Neutrophil (primary cell): ENCODE data around the gene CPT1B.

Source experiments
- H3K27ac ChIP-seq: fragments of 200-600 bp; sonication (generic); 2 replicates; pipeline ENCODE4 v1.5.1; 2016; ENCODE audit warnings: mild to moderate bottlenecking, moderate library complexity
- H3K27me3 ChIP-seq: fragments of 200-600 bp; sonication (generic); 2 replicates; pipeline ENCODE4 v1.6.0; 2016; ENCODE audit warnings: mild to moderate bottlenecking
- H3K36me3 ChIP-seq: fragments of 200-600 bp; sonication (generic); 2 replicates; pipeline ENCODE4 v1.5.1; 2017
- H3K4me1 ChIP-seq, 2 experiments: fragments of 200-600 bp in 1 of 2; sonication (generic) in 1 of 2; 1 replicate in 1 of 2; 2 replicates in 1 of 2; pipeline versions ENCODE4 v1.5.1 to v1.6.1; 2013 to 2016; ENCODE audit warnings: low read depth in 1 of 2, low read length in 1 of 2, mild to moderate bottlenecking in 1 of 2, moderate library complexity in 1 of 2; ENCODE audit not compliant: control insufficient read depth in 1 of 2, insufficient read depth in 1 of 2
- H3K4me3 ChIP-seq, 2 experiments: fragments of 200-600 bp in 1 of 2; sonication (generic) in 1 of 2; 1 replicate in 1 of 2; 2 replicates in 1 of 2; pipeline ENCODE4 v1.5.1; 2013 to 2016; ENCODE audit warnings: low read depth in 1 of 2, low read length in 1 of 2, mild to moderate bottlenecking in 1 of 2, moderate library complexity in 1 of 2
- H3K9me3 ChIP-seq: fragments of 200-600 bp; sonication (generic); 2 replicates; pipeline ENCODE4 v1.5.1; 2016
- TF ChIP-seq, protein P1 (sequence below): fragments of 200-600 bp; sonication (generic); IDR thresholded peaks from 2 replicates; pipeline ENCODE4 v1.5.1; 2016; ENCODE audit warnings: antibody characterized with exemption

Gene CPT1B

DNA sequence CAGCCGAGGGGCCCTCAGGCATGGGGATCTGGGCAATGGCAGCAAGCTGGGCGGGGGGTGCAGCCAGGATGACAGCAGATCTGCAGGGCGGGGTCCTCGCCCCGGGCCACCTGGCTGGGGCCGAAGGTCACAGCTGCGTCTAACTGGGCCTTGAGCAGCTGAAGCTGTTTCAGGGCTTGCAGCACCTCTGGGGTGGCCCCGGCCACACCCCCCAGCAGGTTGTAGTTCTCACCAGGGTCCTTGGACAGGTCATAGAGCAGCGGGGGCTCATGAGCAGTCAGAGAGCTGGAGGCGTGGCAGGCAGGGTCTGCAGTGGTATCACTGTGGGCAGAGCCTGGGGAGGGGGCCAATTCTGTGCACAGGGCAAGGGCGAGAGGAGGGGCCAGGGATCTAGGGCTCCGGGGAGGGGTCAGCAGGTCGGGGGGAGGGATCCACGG, 46.9 kb upstream of the CPT1B start:
- TF ChIP-seq, protein P1, sequence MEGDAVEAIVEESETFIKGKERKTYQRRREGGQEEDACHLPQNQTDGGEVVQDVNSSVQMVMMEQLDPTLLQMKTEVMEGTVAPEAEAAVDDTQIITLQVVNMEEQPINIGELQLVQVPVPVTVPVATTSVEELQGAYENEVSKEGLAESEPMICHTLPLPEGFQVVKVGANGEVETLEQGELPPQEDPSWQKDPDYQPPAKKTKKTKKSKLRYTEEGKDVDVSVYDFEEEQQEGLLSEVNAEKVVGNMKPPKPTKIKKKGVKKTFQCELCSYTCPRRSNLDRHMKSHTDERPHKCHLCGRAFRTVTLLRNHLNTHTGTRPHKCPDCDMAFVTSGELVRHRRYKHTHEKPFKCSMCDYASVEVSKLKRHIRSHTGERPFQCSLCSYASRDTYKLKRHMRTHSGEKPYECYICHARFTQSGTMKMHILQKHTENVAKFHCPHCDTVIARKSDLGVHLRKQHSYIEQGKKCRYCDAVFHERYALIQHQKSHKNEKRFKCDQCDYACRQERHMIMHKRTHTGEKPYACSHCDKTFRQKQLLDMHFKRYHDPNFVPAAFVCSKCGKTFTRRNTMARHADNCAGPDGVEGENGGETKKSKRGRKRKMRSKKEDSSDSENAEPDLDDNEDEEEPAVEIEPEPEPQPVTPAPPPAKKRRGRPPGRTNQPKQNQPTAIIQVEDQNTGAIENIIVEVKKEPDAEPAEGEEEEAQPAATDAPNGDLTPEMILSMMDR: no peak
- Histone ChIP-seq H3K27me3 (no peaks in the 10 kb centered on the region), H3K27ac (no peak overlapping the region), H3K9me3 (no peaks in the 10 kb centered on the region), H3K4me3 (no peak overlapping the region), H3K36me3 (peaks cover 29% of the 10 kb centered on the region), H3K4me1 (peaks cover 56 to 57% of the 10 kb centered on the region in 2 experiments)

DNA sequence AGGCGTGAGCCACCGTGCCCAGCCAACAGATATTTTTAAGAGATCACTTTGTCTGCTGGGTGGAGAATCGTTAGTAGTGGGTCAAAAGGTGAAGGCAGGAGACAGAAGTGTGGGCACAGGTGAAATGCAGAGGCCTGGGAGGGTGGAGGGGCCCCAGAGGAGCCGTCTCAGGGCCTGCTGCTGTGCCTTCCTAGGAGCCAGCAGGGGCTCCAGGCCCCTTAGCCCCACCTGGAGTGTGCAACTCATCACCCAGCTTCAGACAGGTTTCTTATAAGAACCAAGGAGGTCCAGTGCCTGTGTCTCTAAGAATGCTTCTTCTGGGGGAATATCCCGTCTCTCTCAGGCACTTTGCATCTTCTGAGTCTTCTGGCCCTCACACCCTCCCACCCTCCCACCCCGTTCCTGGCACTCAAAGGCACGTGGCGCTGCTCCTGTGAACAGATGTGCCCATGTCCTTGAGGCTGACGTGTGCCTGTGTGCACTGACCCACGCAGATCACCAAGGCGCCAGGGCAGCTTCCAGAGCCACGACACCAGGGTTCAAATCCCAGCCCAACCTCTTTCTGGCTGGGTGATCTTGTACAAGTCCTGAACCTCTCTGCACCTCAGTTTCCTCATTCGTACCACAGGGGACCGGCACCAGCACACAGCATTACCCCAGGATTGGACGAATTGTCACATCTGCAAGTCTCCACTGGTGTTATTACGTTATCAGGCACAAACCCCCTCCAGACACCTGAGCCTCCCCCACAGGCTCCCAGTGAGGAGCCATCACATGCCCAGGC, 46.3 kb upstream of the CPT1B start:
- Histone ChIP-seq H3K27ac (peak overlapping the region; percentile 23), H3K4me3 (no peak overlapping the region), H3K9me3 (no peaks in the 10 kb centered on the region), H3K4me1 (peaks cover 60 to 61% of the 10 kb centered on the region in 2 experiments), H3K27me3 (peaks cover 5% of the 10 kb centered on the region), H3K36me3 (peaks cover 29% of the 10 kb centered on the region)
- TF ChIP-seq, protein P1: no peak

DNA sequence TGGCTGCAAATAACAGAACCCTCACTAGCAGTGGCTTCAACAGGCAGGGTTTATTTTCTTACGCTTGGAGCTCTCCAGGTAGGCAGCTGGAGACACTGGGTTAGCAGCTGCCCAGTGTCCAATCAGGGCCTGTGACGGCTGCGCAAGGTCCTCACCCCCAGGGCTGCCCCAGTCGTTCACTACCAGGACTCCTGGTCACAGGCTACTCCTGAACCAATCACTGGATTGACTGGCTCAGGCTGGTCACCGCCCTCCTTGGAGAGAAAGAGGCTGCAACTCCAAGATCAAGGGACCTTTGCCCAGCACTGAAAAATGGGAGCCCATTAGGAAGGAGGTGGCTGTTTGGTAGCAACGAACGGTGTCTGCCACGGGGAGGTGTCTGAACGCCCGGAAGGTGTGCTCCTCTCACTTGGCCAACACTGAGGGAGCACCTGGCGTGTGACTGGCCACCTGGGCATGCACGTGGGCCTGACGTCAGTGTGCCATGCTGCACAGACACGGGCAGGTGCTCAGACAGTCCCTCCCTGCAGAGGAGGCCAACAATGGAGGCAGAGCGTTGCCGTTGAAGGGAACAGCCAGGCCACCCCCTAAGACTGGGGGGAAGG, 44.6 kb upstream of the CPT1B start:
- peaks cover 50 to 52% of the 10 kb centered on the region in 2 experiments for H3K4me1 ChIP-seq
- peak overlapping the region; percentile 46 to 53 for H3K4me3 ChIP-seq
- TF ChIP-seq, protein P1: no peak
- peaks cover 6% of the 10 kb centered on the region for H3K27me3 ChIP-seq
- H3K9me3 ChIP-seq: no peaks in the 10 kb centered on the region
- H3K36me3 ChIP-seq: peaks cover 29% of the 10 kb centered on the region
- H3K27ac ChIP-seq: peak overlapping the region; percentile 98

DNA sequence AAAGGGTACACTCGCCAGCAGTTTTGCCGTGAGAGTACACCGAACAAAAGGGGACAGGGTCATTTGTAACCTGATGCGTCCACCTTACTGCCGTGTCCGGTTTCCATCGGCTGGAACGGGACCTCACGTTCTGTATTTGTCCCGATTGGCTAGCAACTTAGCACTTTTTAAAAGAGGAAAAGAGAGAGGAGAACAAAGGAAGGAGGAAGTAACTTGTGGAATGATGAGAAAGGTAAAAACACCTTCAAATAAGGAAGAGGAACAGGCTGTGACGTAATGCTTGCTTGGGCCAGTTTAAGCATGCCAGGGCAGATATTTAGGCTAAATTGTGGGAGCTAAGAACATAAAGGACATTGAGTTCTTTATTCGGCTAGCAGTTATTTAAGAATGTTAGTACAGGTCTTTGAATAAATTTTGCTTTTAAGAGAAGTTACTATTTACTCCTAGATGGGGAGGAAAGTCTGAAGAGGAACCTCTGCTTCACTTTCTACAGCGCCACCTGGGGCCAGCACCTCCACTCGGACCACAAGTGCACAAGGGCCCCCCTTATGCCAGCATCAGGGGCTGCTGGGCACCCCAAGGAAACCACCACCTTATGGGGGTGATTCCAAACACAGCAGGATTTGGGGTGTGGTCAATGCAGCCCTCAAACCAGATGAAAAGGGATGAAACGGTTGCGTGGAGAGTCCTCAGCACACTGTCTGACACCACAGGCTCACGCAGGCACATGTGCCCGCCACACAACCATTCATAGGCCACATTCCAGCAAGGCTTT, 43.9 kb upstream of the CPT1B start:
- peaks cover 29% of the 10 kb centered on the region for H3K36me3 ChIP-seq
- no peaks in the 10 kb centered on the region for H3K9me3 ChIP-seq
- H3K4me1 ChIP-seq: peaks cover 44 to 45% of the 10 kb centered on the region in 2 experiments
- peak overlapping the region; percentile 98 for H3K27ac ChIP-seq
- H3K4me3 ChIP-seq: peak overlapping the region; percentile 46 to 53
- TF ChIP-seq, protein P1: no peak
- peaks cover 6% of the 10 kb centered on the region for H3K27me3 ChIP-seq

DNA sequence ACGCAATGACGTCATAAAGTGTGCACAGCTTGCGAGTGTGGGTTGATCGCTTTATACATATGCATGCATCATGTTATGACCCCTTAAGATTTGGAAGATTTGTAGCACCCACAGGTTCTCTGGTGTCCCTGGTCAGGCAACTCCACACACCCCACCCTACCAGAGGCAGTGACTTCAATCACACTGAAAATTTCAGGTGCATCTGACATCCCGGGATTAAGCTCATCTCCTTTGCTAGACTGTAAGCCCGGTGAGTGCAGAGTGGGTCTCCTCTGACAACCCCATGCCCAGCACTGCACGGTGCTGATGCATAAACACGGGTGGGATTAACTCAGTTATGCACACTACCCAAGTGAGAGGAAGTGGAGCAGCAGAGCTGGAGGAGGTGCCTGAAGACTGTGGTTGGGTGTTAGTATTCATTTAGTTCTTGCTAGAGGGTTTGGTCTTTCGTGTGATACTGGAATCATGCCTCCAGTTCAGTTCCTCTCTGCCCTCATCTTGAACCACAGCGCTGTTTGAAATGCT, 43.2 kb upstream of the CPT1B start:
- TF ChIP-seq, protein P1: no peak
- Histone ChIP-seq H3K4me3 (peak overlapping the region; percentile 46 to 53), H3K36me3 (peaks cover 24% of the 10 kb centered on the region), H3K4me1 (peaks cover 37 to 38% of the 10 kb centered on the region in 2 experiments), H3K27me3 (peaks cover 6% of the 10 kb centered on the region), H3K27ac (peak overlapping the region; percentile 98), H3K9me3 (no peaks in the 10 kb centered on the region)
